Mesendoderm (in vitro differentiated cells): ENCODE data around the gene ZG16.
"Not testable (repeated sequence)": the region's sequence is repeated elsewhere in the genome, so short reads cannot be mapped to it uniquely, and the experiment has no call there.

Experiments
- DNase-seq: peaks from one replicate; pipeline ENCODE4 v3.0.0; 2013
- H2AK5ac ChIP-seq: 2 replicates; pipeline ENCODE4 v1.6.1; 2013; ENCODE audit warnings: low read length, inconsistent platforms
- H2BK120ac ChIP-seq: 2 replicates; pipeline ENCODE4 v1.6.1; 2013; ENCODE audit warnings: low read depth, mild to moderate bottlenecking, low read length, moderate library complexity, mixed read lengths
- H2BK15ac ChIP-seq: replicated peaks from 2 replicates; pipeline ENCODE4 v1.6.1; 2013; ENCODE audit warnings: low read depth, mild to moderate bottlenecking, moderate library complexity
- H2BK5ac ChIP-seq: 2 replicates; pipeline ENCODE4 v1.6.1; 2013; ENCODE audit warnings: low read length, inconsistent platforms
- H3K18ac ChIP-seq: 2 replicates; pipeline ENCODE4 v1.6.1; 2013; ENCODE audit warnings: mild to moderate bottlenecking, low read length, mixed read lengths
- H3K23ac ChIP-seq: one replicate; pipeline ENCODE4 v1.6.1; 2013; ENCODE audit warnings: low read length
- H3K27ac ChIP-seq: 2 replicates; pipeline ENCODE4 v1.5.1; 2013; ENCODE audit warnings: low read depth, mild to moderate bottlenecking, inconsistent platforms, low read length, moderate library complexity
- H3K27me3 ChIP-seq: 2 replicates; pipeline ENCODE4 v1.6.1; 2013; ENCODE audit warnings: low read length, control low read depth, mild to moderate bottlenecking, inconsistent platforms; ENCODE audit not compliant: insufficient read depth, poor library complexity
- H3K36me3 ChIP-seq: 2 replicates; pipeline ENCODE4 v1.6.1; 2013; ENCODE audit warnings: low read length, inconsistent platforms; ENCODE audit not compliant: control insufficient read depth, insufficient read depth
- H3K4ac ChIP-seq: one replicate; pipeline ENCODE4 v1.6.1; 2013; ENCODE audit warnings: low read depth, mild to moderate bottlenecking, low read length, moderate library complexity
- H3K4me1 ChIP-seq: 2 replicates; pipeline ENCODE4 v1.6.1; 2013; ENCODE audit warnings: low read depth, low read length, inconsistent platforms; ENCODE audit not compliant: control insufficient read depth
- H3K4me2 ChIP-seq: 2 replicates; pipeline ENCODE4 v1.6.1; 2013; ENCODE audit warnings: low read length
- H3K4me3 ChIP-seq: 2 replicates; pipeline ENCODE4 v1.5.1; 2013; ENCODE audit warnings: mild to moderate bottlenecking, low read length
- H3K56ac ChIP-seq: one replicate; pipeline ENCODE4 v1.6.1; 2013; ENCODE audit warnings: low read length
- H3K79me1 ChIP-seq: 2 replicates; pipeline ENCODE4 v1.6.1; 2013; ENCODE audit warnings: low read length, inconsistent platforms
- H3K79me2 ChIP-seq: 2 replicates; pipeline ENCODE4 v1.6.1; 2013; ENCODE audit warnings: mild to moderate bottlenecking, low read length; ENCODE audit not compliant: control insufficient read depth, insufficient read depth
- H3K9ac ChIP-seq: 2 replicates; pipeline ENCODE4 v1.6.1; 2013; ENCODE audit warnings: low read length, inconsistent platforms
- H4K5ac ChIP-seq: one replicate; pipeline ENCODE4 v1.6.1; 2013; ENCODE audit warnings: low read length
- H4K8ac ChIP-seq: one replicate; pipeline ENCODE4 v1.6.1; 2013; ENCODE audit warnings: low read depth, mild to moderate bottlenecking, control low read depth, low read length, moderate library complexity
- WGBS: extraction: QIAGEN DNeasy Blood & Tissue Kit; methylation state at CpG from one replicate; pipeline ENCODE4 v1.1.7; 2013; ENCODE audit warnings: low lambda C conversion rate, missing lambda C conversion rate; ENCODE audit not compliant: insufficient coverage; ENCODE audit errors: extremely low coverage; 5-methylcytosine and 5-hydroxymethylcytosine counted together

ZG16 gene

GRCh38 chr16:29745853-29746345 is 32.2 kb upstream of the ZG16 start, which contains the start of gene C16orf54:
Gene C16orf54, minus strand, starts transcription at chr16:29745990. Its CDS starts 1,039 bp downstream, at chr16:29744951.
- H3K79me2 ChIP-seq = no peaks in the 10 kb centered on the region
- no peak within 1 kb of the TSS for H4K5ac ChIP-seq
- H3K27me3 ChIP-seq = no peaks in the 10 kb centered on the region
- no peak within 1 kb of the TSS for H4K8ac ChIP-seq
- no peak within 1 kb of the TSS for H3K18ac ChIP-seq
- H3K4me3 ChIP-seq = no peak within 1 kb of the TSS
- H3K4me1 ChIP-seq = no peaks in the 10 kb centered on the region
- H3K9ac ChIP-seq = no peak within 1 kb of the TSS
- no peak within 1 kb of the TSS for H3K23ac ChIP-seq
- no peak within 1 kb of the TSS for H2AK5ac ChIP-seq
- H3K56ac ChIP-seq = no peak within 1 kb of the TSS
- no peak within 1 kb of the TSS for H2BK5ac ChIP-seq
- no peak within 1 kb of the TSS for H3K4ac ChIP-seq
- H3K27ac ChIP-seq = no peak within 1 kb of the TSS
- H2BK15ac ChIP-seq = no peak within 1 kb of the TSS
- WGBS = no CpG with 5 or more reads among the region's 12 CpGs
- no peaks in the 10 kb centered on the region for H3K36me3 ChIP-seq
- H3K79me1 ChIP-seq = no peaks in the 10 kb centered on the region
- no peak for DNase-seq
- H3K4me2 ChIP-seq = no peak within 1 kb of the TSS
- H2BK120ac ChIP-seq = no peak within 1 kb of the TSS

- H3K4ac ChIP-seq, H3K27ac ChIP-seq, H3K79me2 ChIP-seq, H3K23ac ChIP-seq, H3K4me3 ChIP-seq, H3K56ac ChIP-seq, H3K36me3 ChIP-seq, H2BK5ac ChIP-seq, H4K5ac ChIP-seq, H4K8ac ChIP-seq, H2AK5ac ChIP-seq, H3K27me3 ChIP-seq, H3K4me2 ChIP-seq, H2BK120ac ChIP-seq, H3K4me1 ChIP-seq, H3K79me1 ChIP-seq, H2BK15ac ChIP-seq, DNase-seq, H3K18ac ChIP-seq, H3K9ac ChIP-seq: not testable (repeated sequence)
- WGBS = no CpG with 5 or more reads among the region's 4 CpGs
These were observed 31.5 kb upstream of the ZG16 start for GRCh38 chr16:29746518-29746917.

GRCh38 chr16:29747947-29748759 is 29.9 kb upstream of the ZG16 start:
- H3K4ac ChIP-seq = no peak overlapping the region
- H3K4me2 ChIP-seq = no peak overlapping the region
- H3K56ac ChIP-seq = no peak overlapping the region
- H3K4me3 ChIP-seq = no peak overlapping the region
- H4K8ac ChIP-seq = no peak overlapping the region
- no peak overlapping the region for H2BK120ac ChIP-seq
- H3K18ac ChIP-seq = no peak overlapping the region
- no peaks in the 10 kb centered on the region for H3K27me3 ChIP-seq
- H2BK5ac ChIP-seq = no peak overlapping the region
- no peak overlapping the region for H2AK5ac ChIP-seq
- DNase-seq = peak; percentile 26
- H4K5ac ChIP-seq = no peak overlapping the region
- no peaks in the 10 kb centered on the region for H3K4me1 ChIP-seq
- H3K36me3 ChIP-seq = no peaks in the 10 kb centered on the region
- H3K27ac ChIP-seq = no peak overlapping the region
- H3K9ac ChIP-seq = no peak overlapping the region
- H3K79me1 ChIP-seq = no peaks in the 10 kb centered on the region
- WGBS = no CpG with 5 or more reads among the region's 30 CpGs
- no peak overlapping the region for H2BK15ac ChIP-seq
- no peaks in the 10 kb centered on the region for H3K79me2 ChIP-seq
- H3K23ac ChIP-seq = no peak overlapping the region

GRCh38 chr16:29748760-29749149 is 29.3 kb upstream of the ZG16 start:
- not testable (repeated sequence) for H3K56ac ChIP-seq, H3K79me2 ChIP-seq, H3K79me1 ChIP-seq, H3K4me3 ChIP-seq, H3K27me3 ChIP-seq, H3K4ac ChIP-seq, DNase-seq, H2AK5ac ChIP-seq, H4K8ac ChIP-seq, H3K23ac ChIP-seq, H2BK120ac ChIP-seq, H3K4me1 ChIP-seq, H3K36me3 ChIP-seq, H3K18ac ChIP-seq, H2BK15ac ChIP-seq, H3K9ac ChIP-seq, H2BK5ac ChIP-seq, H3K4me2 ChIP-seq, H3K27ac ChIP-seq, H4K5ac ChIP-seq
- WGBS = no CpG with 5 or more reads among the region's 4 CpGs

- Histone ChIP-seq H3K27me3 (no peaks in the 10 kb centered on the region), H3K79me1 (no peaks in the 10 kb centered on the region), H2BK5ac (no peak overlapping the region)
These were observed 24.5 kb upstream of the ZG16 start for GRCh38 chr16:29753516-29753915.

More at GRCh38 chr16:29753516-29753915, 24.5 kb upstream of the ZG16 start:
- no CpG with 5 or more reads among the region's 1 CpG for WGBS
- no peak overlapping the region for H2AK5ac ChIP-seq
- no peak overlapping the region for H4K8ac ChIP-seq
- no peak overlapping the region for H4K5ac ChIP-seq
- no peak overlapping the region for H3K56ac ChIP-seq
- H3K18ac ChIP-seq = no peak overlapping the region
- no peaks in the 10 kb centered on the region for H3K36me3 ChIP-seq
- H3K4me1 ChIP-seq = no peaks in the 10 kb centered on the region
- no peak overlapping the region for H3K9ac ChIP-seq
- no peak for DNase-seq
- no peak overlapping the region for H3K23ac ChIP-seq
- H2BK15ac ChIP-seq = no peak overlapping the region
- no peak overlapping the region for H3K4me2 ChIP-seq
- no peak overlapping the region for H3K27ac ChIP-seq
- H3K4me3 ChIP-seq = no peak overlapping the region
- H3K4ac ChIP-seq = no peak overlapping the region
- no peaks in the 10 kb centered on the region for H3K79me2 ChIP-seq
- no peak overlapping the region for H2BK120ac ChIP-seq
